ENCODE measurements around the gene SPRED1. TPM values are rescaled to one million over a fixed set of nuclear protein-coding genes. Genes with fewer than 3 reads are reported as not detected.
"Not testable (repeated sequence)": the region's sequence is repeated elsewhere in the genome, so short reads cannot be mapped to it uniquely, and the experiment has no call there.

Gene SPRED1
- total RNA-seq, 1 donor from 2014 or later, result 37.8 TPM

- no peak for DNase-seq (ENCODE audit: low spot score)
Measured at GRCh38 chr15:38231436-38231835, 21.2 kb upstream of the SPRED1 start.

- DNase-seq (ENCODE audit: low spot score), result not testable (repeated sequence)
Measured at GRCh38 chr15:38237021-38237420, 15.6 kb upstream of the SPRED1 start.

- no peak for DNase-seq (ENCODE audit: low spot score)
Measured at GRCh38 chr15:38238311-38238710, 14.3 kb upstream of the SPRED1 start.

- no peak for DNase-seq (ENCODE audit: low spot score)
Measured at GRCh38 chr15:38242055-38242454, 10.6 kb upstream of the SPRED1 start.

- DNase-seq (ENCODE audit: low spot score), result no peak
Measured at GRCh38 chr15:38243278-38244055, 9.2 kb upstream of the SPRED1 start.

GRCh38 chr15:38247336-38247735 lies 5.3 kb upstream of the SPRED1 start:
- no peak for DNase-seq (ENCODE audit: low spot score)

GRCh38 chr15:38253351-38253781 lies 730 bp downstream of the SPRED1 start:
- no peak for DNase-seq (ENCODE audit: low spot score)

GRCh38 chr15:38254051-38254883 lies 1.6 kb downstream of the SPRED1 start:
- DNase-seq (ENCODE audit: low spot score), result peak; percentile 71

- no peak for DNase-seq (ENCODE audit: low spot score)
Measured at GRCh38 chr15:38255690-38256089, 3.1 kb downstream of the SPRED1 start.

GRCh38 chr15:38257676-38258075 lies 5.0 kb downstream of the SPRED1 start:
- no peak for DNase-seq (ENCODE audit: low spot score)

- no peak for DNase-seq (ENCODE audit: low spot score)
Measured at GRCh38 chr15:38259134-38259533, 6.5 kb downstream of the SPRED1 start.

GRCh38 chr15:38260077-38260476 lies 7.4 kb downstream of the SPRED1 start:
- no peak for DNase-seq (ENCODE audit: low spot score)

- DNase-seq (ENCODE audit: low spot score), result no peak
Measured at GRCh38 chr15:38263251-38263650, 10.6 kb downstream of the SPRED1 start.

- no peak for DNase-seq (ENCODE audit: low spot score)
Measured at GRCh38 chr15:38263996-38264395, 11.4 kb downstream of the SPRED1 start.

- DNase-seq (ENCODE audit: low spot score), result no peak
Measured at GRCh38 chr15:38266247-38266986, 13.8 kb downstream of the SPRED1 start.

GRCh38 chr15:38267421-38268022 lies 14.9 kb downstream of the SPRED1 start:
- no peak for DNase-seq (ENCODE audit: low spot score)

- no peak for DNase-seq (ENCODE audit: low spot score)
Measured at GRCh38 chr15:38271144-38271543, 18.5 kb downstream of the SPRED1 start.

GRCh38 chr15:38271895-38272294 lies 19.3 kb downstream of the SPRED1 start:
- DNase-seq (ENCODE audit: low spot score), result no peak

GRCh38 chr15:38272431-38272830 lies 19.8 kb downstream of the SPRED1 start:
- not testable (repeated sequence) for DNase-seq (ENCODE audit: low spot score)

- DNase-seq (ENCODE audit: low spot score), result no peak
Measured at GRCh38 chr15:38274135-38274534, 21.5 kb downstream of the SPRED1 start.

GRCh38 chr15:38275959-38276358 lies 23.3 kb downstream of the SPRED1 start:
- no peak for DNase-seq (ENCODE audit: low spot score)

GRCh38 chr15:38277281-38277680 lies 24.6 kb downstream of the SPRED1 start:
- DNase-seq (ENCODE audit: low spot score), result not testable (repeated sequence)

Measured in mucosa of gallbladder (tissue), 1 donor.